ENCODE measurements around the gene BLVRA.

Gene BLVRA

GRCh38 chr7:43721193-43721806 lies 37.2 kb upstream of the BLVRA start:
- no peaks in the 10 kb centered on the region for H3K4me1 ChIP-seq (ENCODE audit: low read length)
- H4K20me1 ChIP-seq (ENCODE audit: insufficient read depth, low read length) = peaks cover 39% of the 10 kb centered on the region
- no peak overlapping the region for H3K4me3 ChIP-seq (ENCODE audit: low read length)
- no peak overlapping the region for H3K4me2 ChIP-seq (ENCODE audit: low read length)
- no peak for TF ChIP-seq EZH2phosphoT487 (IDR thresholded peaks at IDR 0.05; ENCODE audit: low read depth)
- TF ChIP-seq CTCF (IDR thresholded peaks at IDR 0.05; ENCODE audit: low read depth, low read length) = peak; percentile 78
- no peaks in the 10 kb centered on the region for H3K9me3 ChIP-seq (ENCODE audit: insufficient read depth, low read length)
- H3K27ac ChIP-seq (ENCODE audit: low read length) = no peak overlapping the region
- no peaks in the 10 kb centered on the region for H3K27me3 ChIP-seq (ENCODE audit: low read depth, low read length)
- H2AFZ ChIP-seq (ENCODE audit: low read depth, low read length) = no peak overlapping the region
- H3K79me2 ChIP-seq (ENCODE audit: low read length) = peaks cover 90% of the 10 kb centered on the region
- H3K9ac ChIP-seq (ENCODE audit: low read length) = no peak overlapping the region
- peaks cover 3% of the 10 kb centered on the region for H3K36me3 ChIP-seq (replicated peaks; ENCODE audit: low read depth, low read length)

GRCh38 chr7:43723007-43723341 lies 35.5 kb upstream of the BLVRA start:
- TF ChIP-seq CTCF (IDR thresholded peaks at IDR 0.05; ENCODE audit: low read depth, low read length) (no peak), EZH2phosphoT487 (IDR thresholded peaks at IDR 0.05; ENCODE audit: low read depth) (no peak)
- H4K20me1 ChIP-seq (ENCODE audit: insufficient read depth, low read length) = peaks cover 44% of the 10 kb centered on the region

GRCh38 chr7:43725251-43725650 lies 33.2 kb upstream of the BLVRA start:
- Histone ChIP-seq H3K4me2 (ENCODE audit: low read length) (no peak overlapping the region), H2AFZ (ENCODE audit: low read depth, low read length) (no peak overlapping the region), H3K4me3 (ENCODE audit: low read length) (no peak overlapping the region), H3K79me2 (ENCODE audit: low read length) (peaks cover 87% of the 10 kb centered on the region), H3K36me3 (replicated peaks; ENCODE audit: low read depth, low read length) (peaks cover 9% of the 10 kb centered on the region), H3K27ac (ENCODE audit: low read length) (no peak overlapping the region), H4K20me1 (ENCODE audit: insufficient read depth, low read length) (peaks cover 38% of the 10 kb centered on the region), H3K27me3 (ENCODE audit: low read depth, low read length) (no peaks in the 10 kb centered on the region), H3K9ac (ENCODE audit: low read length) (no peak overlapping the region), H3K4me1 (ENCODE audit: low read length) (peaks cover 13% of the 10 kb centered on the region; the same call in 1 of the 2 replicates), H3K9me3 (ENCODE audit: insufficient read depth, low read length) (no peaks in the 10 kb centered on the region)
- no peak for TF ChIP-seq EZH2phosphoT487 (IDR thresholded peaks at IDR 0.05; ENCODE audit: low read depth)
- no peak for TF ChIP-seq CTCF (IDR thresholded peaks at IDR 0.05; ENCODE audit: low read depth, low read length)

More at GRCh38 chr7:43723007-43723341, 35.5 kb upstream of the BLVRA start:
- Histone ChIP-seq H3K27me3 (ENCODE audit: low read depth, low read length) (no peaks in the 10 kb centered on the region), H2AFZ (ENCODE audit: low read depth, low read length) (no peak overlapping the region), H3K4me1 (ENCODE audit: low read length) (peaks cover 7% of the 10 kb centered on the region; the same call in 1 of the 2 replicates), H3K9me3 (ENCODE audit: insufficient read depth, low read length) (no peaks in the 10 kb centered on the region), H3K36me3 (replicated peaks; ENCODE audit: low read depth, low read length) (peaks cover 9% of the 10 kb centered on the region), H3K27ac (ENCODE audit: low read length) (no peak overlapping the region), H3K4me3 (ENCODE audit: low read length) (no peak overlapping the region), H3K9ac (ENCODE audit: low read length) (no peak overlapping the region), H3K4me2 (ENCODE audit: low read length) (no peak overlapping the region), H3K79me2 (ENCODE audit: low read length) (peaks cover 91% of the 10 kb centered on the region)

- TF ChIP-seq CTCF (IDR thresholded peaks at IDR 0.05; ENCODE audit: low read depth, low read length) (no peak), EZH2phosphoT487 (IDR thresholded peaks at IDR 0.05; ENCODE audit: low read depth) (no peak)
- Histone ChIP-seq H3K4me3 (ENCODE audit: low read length) (no peak overlapping the region), H4K20me1 (ENCODE audit: insufficient read depth, low read length) (peaks cover 26% of the 10 kb centered on the region), H3K9ac (ENCODE audit: low read length) (no peak overlapping the region), H3K79me2 (ENCODE audit: low read length) (peaks cover 75% of the 10 kb centered on the region), H3K4me1 (ENCODE audit: low read length) (peaks cover 21% of the 10 kb centered on the region), H3K27ac (ENCODE audit: low read length) (no peak overlapping the region), H3K9me3 (ENCODE audit: insufficient read depth, low read length) (no peaks in the 10 kb centered on the region), H3K4me2 (ENCODE audit: low read length) (no peak overlapping the region), H3K27me3 (ENCODE audit: low read depth, low read length) (no peaks in the 10 kb centered on the region), H2AFZ (ENCODE audit: low read depth, low read length) (no peak overlapping the region), H3K36me3 (replicated peaks; ENCODE audit: low read depth, low read length) (peaks cover 6% of the 10 kb centered on the region)
Observed at GRCh38 chr7:43726466-43726865, 32.0 kb upstream of the BLVRA start.

Measured in OCI-LY3 (cell line).